Measurements from ENCODE around the gene PLEKHD1. TPM values are rescaled to one million over a fixed set of nuclear protein-coding genes. Genes with fewer than 3 reads are reported as not detected.

The PLEKHD1 gene
- total RNA-seq, 4 donors from 2014 or later = not detected

DNA sequence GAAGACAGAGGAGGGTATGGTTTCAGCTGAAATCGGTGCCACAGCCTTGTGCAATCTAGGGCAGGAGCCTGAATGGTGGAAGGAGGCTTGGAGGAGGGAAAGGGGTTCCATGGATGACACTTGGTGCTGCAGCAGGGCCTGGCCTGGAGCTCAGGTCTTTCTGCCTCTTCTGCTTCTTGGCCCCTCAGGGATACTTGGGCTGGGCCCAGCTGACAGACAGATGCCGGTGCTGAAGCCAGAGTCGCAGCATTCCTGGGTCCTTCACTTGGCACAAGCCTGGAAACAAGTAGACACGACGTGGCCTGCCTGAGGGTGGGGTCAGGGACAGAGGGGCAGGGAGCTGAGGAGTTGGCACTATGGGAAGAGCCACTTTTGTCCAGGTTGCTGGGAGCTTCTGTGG lies 4.4 kb upstream of the PLEKHD1 start:
- TF ChIP-seq CTCF (IDR thresholded peaks at IDR 0.05) = no peak
- H3K4me1 ChIP-seq = peaks cover 0 to 17% (median 11%) of the 10 kb centered on the region in 4 donors
- H3K36me3 ChIP-seq = no peaks in the 10 kb centered on the region
- H3K4me3 ChIP-seq = no peak overlapping the region
- WGBS, 2 donors = 84 to 91% methylated on average over 5 of the region's 5 CpGs
- H3K27ac ChIP-seq = no peak overlapping the region
- no peaks in the 10 kb centered on the region for H3K9me3 ChIP-seq
- no peak for DNase-seq (ENCODE audit: low spot score in 2 of 2)
- H3K27me3 ChIP-seq = peaks cover 0 to 32% of the 10 kb centered on the region in 2 donors

- H3K27me3 ChIP-seq = peaks cover 0 to 50% of the 10 kb centered on the region in 2 donors
- 79 to 85% methylated on average over 5 of the region's 5 CpGs for WGBS, 2 donors
- no peak for TF ChIP-seq POLR2A (IDR thresholded peaks at IDR 0.05)
- no peak for TF ChIP-seq EP300 (IDR thresholded peaks at IDR 0.05)
- no peak for TF ChIP-seq CTCF (IDR thresholded peaks at IDR 0.05)
- no peak overlapping the region for H3K27ac ChIP-seq
- no peaks in the 10 kb centered on the region for H3K9me3 ChIP-seq
- no peak for DNase-seq (ENCODE audit: low spot score in 2 of 2)
- H3K4me1 ChIP-seq = peaks cover 0 to 17% (median 11%) of the 10 kb centered on the region in 4 donors
- no peak overlapping the region for H3K4me3 ChIP-seq
- H3K36me3 ChIP-seq = no peaks in the 10 kb centered on the region
These were observed 2.5 kb upstream of the PLEKHD1 start for GRCh38 chr14:69481815-69482568.

DNA sequence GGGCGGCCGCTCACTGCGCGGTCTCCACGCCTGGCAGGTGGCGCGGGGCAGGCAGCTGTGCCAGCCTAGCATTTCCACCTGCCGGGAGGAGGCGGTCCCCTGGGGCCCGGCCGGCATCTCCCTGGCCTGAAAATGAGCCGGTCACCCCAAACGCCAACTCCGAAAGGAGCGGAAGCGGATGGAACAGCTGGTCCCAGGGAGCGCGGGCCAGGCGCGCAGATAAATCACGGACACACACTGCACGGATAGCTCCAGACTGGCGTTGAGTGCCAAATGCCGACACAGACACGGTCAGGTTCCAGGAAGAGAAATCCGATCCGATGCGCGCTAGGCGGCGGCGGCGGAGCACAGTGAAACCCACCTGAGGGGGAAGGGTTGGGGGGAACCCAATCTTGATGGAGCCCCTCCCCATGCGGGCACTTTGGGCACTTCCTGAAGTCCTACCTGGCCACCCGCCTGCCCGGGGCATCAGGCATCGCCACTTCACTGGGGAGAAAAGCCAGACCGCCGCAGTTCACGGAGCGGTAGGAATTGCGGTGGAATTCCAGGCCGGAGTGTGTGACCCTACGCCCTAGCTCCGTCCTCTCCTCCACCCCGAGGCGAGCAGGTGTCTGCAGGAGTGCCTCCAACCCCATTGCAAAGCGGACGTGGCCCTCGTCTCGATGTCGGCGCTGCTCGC lies 624 bp upstream of the PLEKHD1 start:
- TF ChIP-seq POLR2A (IDR thresholded peaks at IDR 0.05) = no peak
- TF ChIP-seq CTCF (IDR thresholded peaks at IDR 0.05) = no peak
- TF ChIP-seq EP300 (IDR thresholded peaks at IDR 0.05) = no peak
- Histone ChIP-seq H3K9me3 (no peaks in the 10 kb centered on the region), H3K4me3 (peak overlapping the region in 1 of 4 donors; percentile 34), H3K27me3 (peaks cover 0 to 60% of the 10 kb centered on the region in 2 donors), H3K4me1 (peaks cover 0 to 17% (median 11%) of the 10 kb centered on the region in 4 donors), H3K36me3 (no peaks in the 10 kb centered on the region), H3K27ac (no peak overlapping the region)
- DNase-seq (ENCODE audit: low spot score in 2 of 2) = no peak
- 4 to 9% methylated on average over 16 to 40 of the region's 54 CpGs for WGBS, 2 donors

DNA sequence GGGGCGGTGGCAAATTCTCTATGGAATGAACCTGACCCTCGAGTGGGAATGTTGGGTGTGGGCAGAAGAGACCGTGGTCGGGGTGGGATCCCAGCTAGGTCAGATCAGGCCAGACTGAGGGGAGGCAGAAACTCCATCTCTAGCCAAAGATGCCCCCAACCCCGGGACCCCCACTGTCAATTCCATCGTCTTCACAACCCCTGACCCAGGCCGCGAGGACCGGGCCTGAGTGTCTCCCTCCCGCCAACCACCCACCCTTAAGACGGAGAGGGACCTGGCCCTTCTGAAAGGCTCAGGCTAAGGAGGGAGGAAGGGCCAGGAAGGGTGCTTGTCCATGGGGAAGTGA lies 760 bp downstream of the PLEKHD1 start:
- H3K36me3 ChIP-seq = no peaks in the 10 kb centered on the region
- no peak overlapping the region for H3K27ac ChIP-seq
- TF ChIP-seq POLR2A (IDR thresholded peaks at IDR 0.05) (no peak), CTCF (IDR thresholded peaks at IDR 0.05) (no peak), EP300 (IDR thresholded peaks at IDR 0.05) (no peak)
- no peak for DNase-seq (ENCODE audit: low spot score in 2 of 2)
- H3K27me3 ChIP-seq = peaks cover 0 to 60% of the 10 kb centered on the region in 2 donors
- no peak overlapping the region for H3K4me3 ChIP-seq
- WGBS, 2 donors = 43 to 44% methylated on average over 6 to 11 of the region's 11 CpGs
- H3K9me3 ChIP-seq = no peaks in the 10 kb centered on the region
- peaks cover 0 to 17% (median 11%) of the 10 kb centered on the region in 4 donors for H3K4me1 ChIP-seq

- no peaks in the 10 kb centered on the region for H3K9me3 ChIP-seq
- peaks cover 0 to 60% of the 10 kb centered on the region in 2 donors for H3K27me3 ChIP-seq
- no peak for DNase-seq (ENCODE audit: low spot score in 2 of 2)
- peaks cover 0 to 17% (median 11%) of the 10 kb centered on the region in 4 donors for H3K4me1 ChIP-seq
- no peak overlapping the region for H3K27ac ChIP-seq
- no peak overlapping the region for H3K4me3 ChIP-seq
- WGBS, 2 donors = 77 to 80% methylated on average over 6 of the region's 6 CpGs
- no peaks in the 10 kb centered on the region for H3K36me3 ChIP-seq
- TF ChIP-seq POLR2A (IDR thresholded peaks at IDR 0.05) = no peak
- no peak for TF ChIP-seq CTCF (IDR thresholded peaks at IDR 0.05)
- TF ChIP-seq EP300 (IDR thresholded peaks at IDR 0.05) = no peak
These were observed 1.2 kb downstream of the PLEKHD1 start for GRCh38 chr14:69485701-69486100.
